ENCODE measurements around the gene MMP24OS. TPM values are rescaled to one million over a fixed set of nuclear protein-coding genes. Genes with fewer than 3 reads are reported as not detected.

The MMP24OS gene
- total and polyA plus RNA-seq, 4 donors, result 5.2 to 16.0 (median 10.3) TPM

DNA sequence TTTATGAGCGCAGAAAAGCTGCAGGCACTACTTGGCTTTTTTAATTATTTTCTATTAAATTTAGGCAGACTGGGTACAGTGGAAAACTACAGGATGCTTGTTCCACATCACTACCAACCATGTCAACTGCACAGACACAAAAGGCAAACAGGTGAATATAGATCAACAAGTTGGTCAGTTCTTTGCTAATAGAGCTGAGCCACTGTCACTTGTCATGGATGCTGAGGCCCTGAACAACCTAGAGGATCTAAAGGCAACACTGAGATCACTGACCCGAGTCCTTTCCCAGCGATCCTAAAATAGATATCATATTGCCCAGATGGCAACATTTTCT is 48.8 kb upstream of the MMP24OS start:
- DNase-seq (ENCODE audit: low spot score), result no peak
- TF ChIP-seq, protein P1, sequence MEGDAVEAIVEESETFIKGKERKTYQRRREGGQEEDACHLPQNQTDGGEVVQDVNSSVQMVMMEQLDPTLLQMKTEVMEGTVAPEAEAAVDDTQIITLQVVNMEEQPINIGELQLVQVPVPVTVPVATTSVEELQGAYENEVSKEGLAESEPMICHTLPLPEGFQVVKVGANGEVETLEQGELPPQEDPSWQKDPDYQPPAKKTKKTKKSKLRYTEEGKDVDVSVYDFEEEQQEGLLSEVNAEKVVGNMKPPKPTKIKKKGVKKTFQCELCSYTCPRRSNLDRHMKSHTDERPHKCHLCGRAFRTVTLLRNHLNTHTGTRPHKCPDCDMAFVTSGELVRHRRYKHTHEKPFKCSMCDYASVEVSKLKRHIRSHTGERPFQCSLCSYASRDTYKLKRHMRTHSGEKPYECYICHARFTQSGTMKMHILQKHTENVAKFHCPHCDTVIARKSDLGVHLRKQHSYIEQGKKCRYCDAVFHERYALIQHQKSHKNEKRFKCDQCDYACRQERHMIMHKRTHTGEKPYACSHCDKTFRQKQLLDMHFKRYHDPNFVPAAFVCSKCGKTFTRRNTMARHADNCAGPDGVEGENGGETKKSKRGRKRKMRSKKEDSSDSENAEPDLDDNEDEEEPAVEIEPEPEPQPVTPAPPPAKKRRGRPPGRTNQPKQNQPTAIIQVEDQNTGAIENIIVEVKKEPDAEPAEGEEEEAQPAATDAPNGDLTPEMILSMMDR (IDR thresholded peaks at IDR 0.05; ENCODE audit: low read depth, low read length, missing input control), result no peak
- no peak for TF ChIP-seq SP1 (IDR thresholded peaks at IDR 0.05)
- TF ChIP-seq, protein P2, sequence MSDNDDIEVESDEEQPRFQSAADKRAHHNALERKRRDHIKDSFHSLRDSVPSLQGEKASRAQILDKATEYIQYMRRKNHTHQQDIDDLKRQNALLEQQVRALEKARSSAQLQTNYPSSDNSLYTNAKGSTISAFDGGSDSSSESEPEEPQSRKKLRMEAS (IDR thresholded peaks at IDR 0.05), result no peak
- TF ChIP-seq RAD21 (IDR thresholded peaks at IDR 0.05), result no peak
- no peak for TF ChIP-seq HNF4G (IDR thresholded peaks at IDR 0.05)
- no peak for TF ChIP-seq FOXA1 (IDR thresholded peaks at IDR 0.05)
- no peak for TF ChIP-seq EGR1 (IDR thresholded peaks at IDR 0.05; ENCODE audit: low read depth in 2 of 2)
- no peak for TF ChIP-seq NR2F2 (IDR thresholded peaks at IDR 0.05)
- TF ChIP-seq, protein P3, sequence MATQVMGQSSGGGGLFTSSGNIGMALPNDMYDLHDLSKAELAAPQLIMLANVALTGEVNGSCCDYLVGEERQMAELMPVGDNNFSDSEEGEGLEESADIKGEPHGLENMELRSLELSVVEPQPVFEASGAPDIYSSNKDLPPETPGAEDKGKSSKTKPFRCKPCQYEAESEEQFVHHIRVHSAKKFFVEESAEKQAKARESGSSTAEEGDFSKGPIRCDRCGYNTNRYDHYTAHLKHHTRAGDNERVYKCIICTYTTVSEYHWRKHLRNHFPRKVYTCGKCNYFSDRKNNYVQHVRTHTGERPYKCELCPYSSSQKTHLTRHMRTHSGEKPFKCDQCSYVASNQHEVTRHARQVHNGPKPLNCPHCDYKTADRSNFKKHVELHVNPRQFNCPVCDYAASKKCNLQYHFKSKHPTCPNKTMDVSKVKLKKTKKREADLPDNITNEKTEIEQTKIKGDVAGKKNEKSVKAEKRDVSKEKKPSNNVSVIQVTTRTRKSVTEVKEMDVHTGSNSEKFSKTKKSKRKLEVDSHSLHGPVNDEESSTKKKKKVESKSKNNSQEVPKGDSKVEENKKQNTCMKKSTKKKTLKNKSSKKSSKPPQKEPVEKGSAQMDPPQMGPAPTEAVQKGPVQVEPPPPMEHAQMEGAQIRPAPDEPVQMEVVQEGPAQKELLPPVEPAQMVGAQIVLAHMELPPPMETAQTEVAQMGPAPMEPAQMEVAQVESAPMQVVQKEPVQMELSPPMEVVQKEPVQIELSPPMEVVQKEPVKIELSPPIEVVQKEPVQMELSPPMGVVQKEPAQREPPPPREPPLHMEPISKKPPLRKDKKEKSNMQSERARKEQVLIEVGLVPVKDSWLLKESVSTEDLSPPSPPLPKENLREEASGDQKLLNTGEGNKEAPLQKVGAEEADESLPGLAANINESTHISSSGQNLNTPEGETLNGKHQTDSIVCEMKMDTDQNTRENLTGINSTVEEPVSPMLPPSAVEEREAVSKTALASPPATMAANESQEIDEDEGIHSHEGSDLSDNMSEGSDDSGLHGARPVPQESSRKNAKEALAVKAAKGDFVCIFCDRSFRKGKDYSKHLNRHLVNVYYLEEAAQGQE (IDR thresholded peaks at IDR 0.05), result no peak
- no peak for TF ChIP-seq GABPA (IDR thresholded peaks at IDR 0.05 in 1 of 2, conservative IDR thresholded peaks at IDR 0.05 in 1 of 2)
- TF ChIP-seq, protein P4, sequence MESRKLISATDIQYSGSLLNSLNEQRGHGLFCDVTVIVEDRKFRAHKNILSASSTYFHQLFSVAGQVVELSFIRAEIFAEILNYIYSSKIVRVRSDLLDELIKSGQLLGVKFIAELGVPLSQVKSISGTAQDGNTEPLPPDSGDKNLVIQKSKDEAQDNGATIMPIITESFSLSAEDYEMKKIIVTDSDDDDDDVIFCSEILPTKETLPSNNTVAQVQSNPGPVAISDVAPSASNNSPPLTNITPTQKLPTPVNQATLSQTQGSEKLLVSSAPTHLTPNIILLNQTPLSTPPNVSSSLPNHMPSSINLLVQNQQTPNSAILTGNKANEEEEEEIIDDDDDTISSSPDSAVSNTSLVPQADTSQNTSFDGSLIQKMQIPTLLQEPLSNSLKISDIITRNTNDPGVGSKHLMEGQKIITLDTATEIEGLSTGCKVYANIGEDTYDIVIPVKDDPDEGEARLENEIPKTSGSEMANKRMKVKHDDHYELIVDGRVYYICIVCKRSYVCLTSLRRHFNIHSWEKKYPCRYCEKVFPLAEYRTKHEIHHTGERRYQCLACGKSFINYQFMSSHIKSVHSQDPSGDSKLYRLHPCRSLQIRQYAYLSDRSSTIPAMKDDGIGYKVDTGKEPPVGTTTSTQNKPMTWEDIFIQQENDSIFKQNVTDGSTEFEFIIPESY (IDR thresholded peaks at IDR 0.05), result no peak
- no peak for TF ChIP-seq YY1 (IDR thresholded peaks at IDR 0.05)
- no peak for TF ChIP-seq HNF4A (conservative IDR thresholded peaks at IDR 0.05)
- no peak for TF ChIP-seq TAF1 (conservative IDR thresholded peaks at IDR 0.05)
- TF ChIP-seq JUND (IDR thresholded peaks at IDR 0.05), result no peak
- no peaks in the 10 kb centered on the region for H3K27me3 ChIP-seq (ENCODE audit: control insufficient read depth in 4 of 4, insufficient read depth in 4 of 4, low read length in 3 of 4)
- WGBS, result 47% methylated on average over 3 of the region's 3 CpGs
- H3K36me3 ChIP-seq (ENCODE audit: control insufficient read depth in 4 of 4, insufficient read depth in 3 of 4, low read depth in 1 of 4, low read length in 3 of 4), result no peaks in the 10 kb centered on the region
- H3K4me1 ChIP-seq (ENCODE audit: control insufficient read depth in 4 of 4, insufficient read depth in 4 of 4, low read length in 3 of 4), result peaks cover 6 to 34% (median 26%) of the 10 kb centered on the region in 4 donors
- peak overlapping the region; percentile 37 to 74 for H3K27ac ChIP-seq (ENCODE audit: low read depth in 1 of 2, low read length in 2 of 2)
- no peak overlapping the region for H3K4me3 ChIP-seq (ENCODE audit: low read depth in 1 of 3, low read length in 3 of 3)
- no peak overlapping the region for H3K9ac ChIP-seq (ENCODE audit: low read depth in 1 of 2, low read length in 2 of 2)
- no peaks in the 10 kb centered on the region for H3K9me3 ChIP-seq (ENCODE audit: control insufficient read depth in 4 of 4, low read length in 3 of 4)

DNA sequence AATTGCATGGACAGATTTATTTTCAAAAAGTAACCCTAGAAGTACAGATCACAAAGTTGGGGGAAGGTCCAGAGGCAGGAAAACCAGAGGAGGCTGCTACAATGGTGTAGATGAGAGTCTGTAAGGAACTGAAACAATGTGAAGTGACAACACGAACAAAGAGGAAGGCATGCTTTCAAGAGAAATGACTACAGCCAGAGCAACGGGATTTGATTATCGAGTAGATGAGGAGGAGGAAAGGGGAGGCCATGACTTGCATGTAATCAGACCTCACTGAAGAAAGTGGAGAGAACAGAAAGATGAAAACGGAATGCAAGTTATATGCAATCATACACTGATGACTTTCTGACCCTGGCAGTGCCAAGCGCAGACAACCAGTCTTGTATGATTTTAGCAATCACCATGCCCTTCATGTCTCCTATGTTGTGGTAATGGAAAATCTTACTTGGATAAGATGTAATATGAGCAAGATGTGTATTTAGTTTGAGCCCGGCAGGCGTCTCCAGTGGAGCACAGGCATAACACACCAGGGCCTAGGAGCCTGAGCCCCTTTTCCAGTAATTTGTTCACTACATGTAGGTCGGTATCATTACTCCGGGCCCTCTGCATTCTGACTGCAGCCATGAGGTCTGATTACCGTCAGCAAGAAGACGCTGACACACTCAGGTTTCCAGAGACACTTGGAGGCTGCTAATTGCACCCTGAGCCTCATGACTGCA is 48.3 kb upstream of the MMP24OS start:
- WGBS, result 90% methylated on average over 11 of the region's 11 CpGs
- no peaks in the 10 kb centered on the region for H3K27me3 ChIP-seq (ENCODE audit: control insufficient read depth in 4 of 4, insufficient read depth in 4 of 4, low read length in 3 of 4)
- H3K4me1 ChIP-seq (ENCODE audit: control insufficient read depth in 4 of 4, insufficient read depth in 4 of 4, low read length in 3 of 4), result peaks cover 6 to 34% (median 26%) of the 10 kb centered on the region in 4 donors
- no peak overlapping the region for H3K4me3 ChIP-seq (ENCODE audit: low read depth in 1 of 3, low read length in 3 of 3)
- H3K36me3 ChIP-seq (ENCODE audit: control insufficient read depth in 4 of 4, insufficient read depth in 3 of 4, low read depth in 1 of 4, low read length in 3 of 4), result no peaks in the 10 kb centered on the region
- H3K27ac ChIP-seq (ENCODE audit: low read depth in 1 of 2, low read length in 2 of 2), result no peak overlapping the region
- no peak overlapping the region for H3K9ac ChIP-seq (ENCODE audit: low read depth in 1 of 2, low read length in 2 of 2)
- H3K9me3 ChIP-seq (ENCODE audit: control insufficient read depth in 4 of 4, low read length in 3 of 4), result no peaks in the 10 kb centered on the region
- no peak for DNase-seq (ENCODE audit: low spot score)
- TF ChIP-seq JUND (IDR thresholded peaks at IDR 0.05), result no peak
- no peak for TF ChIP-seq SP1 (IDR thresholded peaks at IDR 0.05)
- TF ChIP-seq, protein P1 (IDR thresholded peaks at IDR 0.05; ENCODE audit: low read depth, low read length, missing input control), result no peak
- no peak for TF ChIP-seq FOXA2 (IDR thresholded peaks at IDR 0.05)
- no peak for TF ChIP-seq NR2F2 (IDR thresholded peaks at IDR 0.05)
- no peak for TF ChIP-seq RAD21 (IDR thresholded peaks at IDR 0.05)
- TF ChIP-seq, protein P4 (IDR thresholded peaks at IDR 0.05), result no peak
- no peak for TF ChIP-seq EGR1 (IDR thresholded peaks at IDR 0.05; ENCODE audit: low read depth in 2 of 2)
- no peak for TF ChIP-seq FOXA1 (IDR thresholded peaks at IDR 0.05)
